Tibial nerve (tissue), 4 donors: ENCODE results near the gene ANXA11. TPM values are rescaled to one million over a fixed set of nuclear protein-coding genes. Genes with fewer than 3 reads are reported as not detected.
A peak's percentile ranks its signal among the peaks of the same experiment; 100 is the strongest.

ENCODE experiments used
- DNase-seq, 2 donors: peaks; one replicate each; pipeline ENCODE4 v3.0.0-alpha.2; 2019; ENCODE audit warnings: low spot score in 2 of 2
- H3K27ac ChIP-seq, 4 donors: fragments of 200-600 bp; sonication (generic) in 3 of 4; one replicate each; pipeline ENCODE4 v1.5.1; 2017 to 2019; ENCODE audit warnings: mild to moderate bottlenecking in 1 of 4
- H3K27me3 ChIP-seq, 2 donors: fragments of 200-600 bp; sonication (generic) in 1 of 2; one replicate each; pipeline versions ENCODE4 v1.5.1 to v1.6.0; 2017 to 2019
- H3K36me3 ChIP-seq, 3 donors: fragments of 200-600 bp; sonication (generic); one replicate each; pipeline ENCODE4 v1.5.1; 2018 to 2019
- H3K4me1 ChIP-seq, 4 donors: fragments of 200-600 bp; sonication (generic) in 3 of 4; one replicate each; pipeline ENCODE4 v1.5.1; 2017 to 2019
- H3K4me3 ChIP-seq, 4 donors: fragments of 200-600 bp; sonication (generic) in 3 of 4; one replicate each; pipeline ENCODE4 v1.5.1; 2017 to 2019; ENCODE audit warnings: mild to moderate bottlenecking in 1 of 4, moderate library complexity in 1 of 4
- H3K9me3 ChIP-seq, 4 donors: fragments of 200-600 bp; sonication (generic) in 3 of 4; one replicate each; pipeline ENCODE4 v1.5.1; 2017 to 2019
- CTCF ChIP-seq, 5 experiments: fragments of 200-600 bp in 3 of 5; fragments of 450-650 bp in 2 of 5; sonication (generic) in 3 of 5; IDR thresholded peaks; one replicate each; pipeline ENCODE4 v1.5.1; 2016 to 2019; ENCODE audit warnings: antibody characterized with exemption in 5 of 5, mild to moderate bottlenecking in 3 of 5, moderate library complexity in 2 of 5
- EP300 ChIP-seq, 2 donors: sonication (generic); formaldehyde crosslinking; IDR thresholded peaks; one replicate each; pipeline ENCODE4 v1.6.1; 2017; ENCODE audit warnings: antibody characterized with exemption in 2 of 2, mild to moderate bottlenecking in 1 of 2
- POLR2A ChIP-seq, 2 donors: fragments of 450-650 bp; IDR thresholded peaks; one replicate each; pipeline ENCODE4 v1.6.1; 2017; ENCODE audit warnings: antibody characterized with exemption in 2 of 2, mild to moderate bottlenecking in 2 of 2, moderate library complexity in 2 of 2
- WGBS, 2 donors: methylation state at CpG; one replicate each; pipeline ENCODE4 v1.1.5; 2018; 5-methylcytosine and 5-hydroxymethylcytosine counted together
- total RNA-seq, 4 donors: library from RNA; depleted of rRNA; stranded (reverse); fragments of >200 nt; gene quantifications; one replicate each; pipeline ENCODE4 v1.1.0, GENCODE V29; 2016

ANXA11 gene
- total RNA-seq, 4 donors from 2014 or later = 99.8 to 128 (median 113) TPM

GRCh38 chr10:80177781-80178636, 27.3 kb downstream of the ANXA11 start:
- Histone ChIP-seq H3K9me3 (no peaks in the 10 kb centered on the region), H3K4me1 (peaks cover 0 to 47% (median 18%) of the 10 kb centered on the region in 4 donors), H3K36me3 (peaks cover 0 to 21% (median 0%) of the 10 kb centered on the region in 3 donors), H3K27me3 (no peaks in the 10 kb centered on the region), H3K4me3 (no peak overlapping the region), H3K27ac (peak overlapping the region in 1 of 4 donors; percentile 13)
- no peak for TF ChIP-seq EP300 (IDR thresholded peaks at IDR 0.05)
- DNase-seq = no peak
- WGBS, 2 donors = 45 to 54% methylated on average over 10 to 11 of the region's 12 CpGs

- Histone ChIP-seq H3K27ac (no peak overlapping the region), H3K4me3 (no peak overlapping the region), H3K36me3 (peaks cover 0 to 35% (median 0%) of the 10 kb centered on the region in 3 donors), H3K27me3 (no peaks in the 10 kb centered on the region), H3K9me3 (no peaks in the 10 kb centered on the region), H3K4me1 (peaks cover 0 to 47% (median 20%) of the 10 kb centered on the region in 4 donors)
- WGBS, 2 donors = 66 to 77% methylated on average over 3 to 6 of the region's 6 CpGs
- TF ChIP-seq CTCF (IDR thresholded peaks at IDR 0.05) = no peak
- TF ChIP-seq EP300 (IDR thresholded peaks at IDR 0.05) = no peak
- TF ChIP-seq POLR2A (IDR thresholded peaks at IDR 0.05) = no peak
- DNase-seq = no peak
Measured at GRCh38 chr10:80176526-80176925, 28.8 kb downstream of the ANXA11 start.

- no peaks in the 10 kb centered on the region for H3K27me3 ChIP-seq
- peaks cover 0 to 43% (median 20%) of the 10 kb centered on the region in 4 donors for H3K4me1 ChIP-seq
- no peaks in the 10 kb centered on the region for H3K9me3 ChIP-seq
- WGBS, 2 donors = 83 to 94% methylated on average over 15 of the region's 15 CpGs
- peaks cover 0 to 45% (median 0%) of the 10 kb centered on the region in 3 donors for H3K36me3 ChIP-seq
- TF ChIP-seq POLR2A (IDR thresholded peaks at IDR 0.05) = no peak
- no peak for TF ChIP-seq CTCF (IDR thresholded peaks at IDR 0.05)
- no peak for TF ChIP-seq EP300 (IDR thresholded peaks at IDR 0.05)
- no peak for DNase-seq
- H3K27ac ChIP-seq = no peak overlapping the region
- no peak overlapping the region for H3K4me3 ChIP-seq
Measured at GRCh38 chr10:80174641-80175395, 30.5 kb downstream of the ANXA11 start.

GRCh38 chr10:80173466-80173865, 31.9 kb downstream of the ANXA11 start:
- 71 to 90% methylated on average over 6 of the region's 6 CpGs for WGBS, 2 donors
- Histone ChIP-seq H3K4me1 (peaks cover 0 to 39% (median 21%) of the 10 kb centered on the region in 4 donors), H3K36me3 (peaks cover 0 to 53% (median 0%) of the 10 kb centered on the region in 3 donors), H3K27ac (no peak overlapping the region), H3K9me3 (no peaks in the 10 kb centered on the region), H3K27me3 (no peaks in the 10 kb centered on the region), H3K4me3 (no peak overlapping the region)
- no peak for DNase-seq
- TF ChIP-seq CTCF (IDR thresholded peaks at IDR 0.05) = no peak
- TF ChIP-seq EP300 (IDR thresholded peaks at IDR 0.05) = no peak
- TF ChIP-seq POLR2A (IDR thresholded peaks at IDR 0.05) = no peak

- no peak for TF ChIP-seq CTCF (IDR thresholded peaks at IDR 0.05)
- H3K4me1 ChIP-seq = peaks cover 0 to 39% (median 20%) of the 10 kb centered on the region in 4 donors
- no peak overlapping the region for H3K27ac ChIP-seq
Measured at GRCh38 chr10:80172896-80173295, 32.4 kb downstream of the ANXA11 start.

More at GRCh38 chr10:80172896-80173295, 32.4 kb downstream of the ANXA11 start:
- 58 to 82% methylated on average over 5 of the region's 5 CpGs for WGBS, 2 donors
- Histone ChIP-seq H3K9me3 (no peaks in the 10 kb centered on the region), H3K27me3 (no peaks in the 10 kb centered on the region), H3K36me3 (peaks cover 0 to 53% (median 0%) of the 10 kb centered on the region in 3 donors), H3K4me3 (no peak overlapping the region)
- DNase-seq = no peak
